ENCODE results near the gene ETV6.

The ETV6 gene

DNA sequence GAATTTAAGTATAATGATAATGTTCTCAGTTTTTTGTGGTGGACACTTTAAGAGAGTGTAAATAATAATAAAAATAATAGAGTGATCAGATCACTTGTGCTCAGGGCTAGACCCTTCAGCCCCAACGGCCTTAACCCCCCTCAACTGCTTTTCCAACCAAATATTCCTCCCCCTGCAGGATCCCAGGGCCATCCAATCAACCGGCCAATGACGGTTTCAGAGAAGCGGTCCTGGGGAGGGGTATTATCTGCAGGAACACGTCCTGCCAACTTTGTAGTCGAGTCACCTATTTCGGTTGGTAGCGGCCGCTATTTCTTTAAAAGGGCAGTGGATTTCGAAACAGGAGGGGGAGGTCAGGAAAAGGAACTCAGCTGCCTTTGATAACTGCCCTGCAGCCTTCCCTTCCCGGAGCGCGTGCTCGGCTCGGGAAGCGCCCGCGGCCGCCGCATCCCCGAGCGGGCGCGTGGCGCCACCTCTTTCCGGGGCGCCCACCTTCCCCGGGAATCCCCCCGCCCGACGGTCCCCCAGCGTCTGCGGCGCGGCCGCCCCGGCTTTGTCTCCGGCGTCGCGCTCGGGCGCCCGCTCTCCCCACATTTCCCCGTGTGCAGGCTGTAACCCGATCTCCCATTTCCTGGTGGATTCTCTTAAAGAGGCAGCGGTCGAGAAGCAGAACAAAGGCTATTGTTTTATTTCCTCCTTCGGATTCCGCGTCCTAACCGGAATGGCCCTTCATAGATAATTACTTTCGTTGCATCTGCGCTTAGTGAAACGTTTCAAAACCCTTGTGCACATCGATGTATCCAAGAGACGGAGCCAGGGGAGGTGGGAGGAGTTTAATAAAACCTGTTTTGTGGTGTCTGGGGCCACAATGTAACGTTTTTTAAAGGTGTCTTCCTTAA lies 711 bp upstream of the ETV6 start:
- DNase-seq, result peak; percentile 71

DNA sequence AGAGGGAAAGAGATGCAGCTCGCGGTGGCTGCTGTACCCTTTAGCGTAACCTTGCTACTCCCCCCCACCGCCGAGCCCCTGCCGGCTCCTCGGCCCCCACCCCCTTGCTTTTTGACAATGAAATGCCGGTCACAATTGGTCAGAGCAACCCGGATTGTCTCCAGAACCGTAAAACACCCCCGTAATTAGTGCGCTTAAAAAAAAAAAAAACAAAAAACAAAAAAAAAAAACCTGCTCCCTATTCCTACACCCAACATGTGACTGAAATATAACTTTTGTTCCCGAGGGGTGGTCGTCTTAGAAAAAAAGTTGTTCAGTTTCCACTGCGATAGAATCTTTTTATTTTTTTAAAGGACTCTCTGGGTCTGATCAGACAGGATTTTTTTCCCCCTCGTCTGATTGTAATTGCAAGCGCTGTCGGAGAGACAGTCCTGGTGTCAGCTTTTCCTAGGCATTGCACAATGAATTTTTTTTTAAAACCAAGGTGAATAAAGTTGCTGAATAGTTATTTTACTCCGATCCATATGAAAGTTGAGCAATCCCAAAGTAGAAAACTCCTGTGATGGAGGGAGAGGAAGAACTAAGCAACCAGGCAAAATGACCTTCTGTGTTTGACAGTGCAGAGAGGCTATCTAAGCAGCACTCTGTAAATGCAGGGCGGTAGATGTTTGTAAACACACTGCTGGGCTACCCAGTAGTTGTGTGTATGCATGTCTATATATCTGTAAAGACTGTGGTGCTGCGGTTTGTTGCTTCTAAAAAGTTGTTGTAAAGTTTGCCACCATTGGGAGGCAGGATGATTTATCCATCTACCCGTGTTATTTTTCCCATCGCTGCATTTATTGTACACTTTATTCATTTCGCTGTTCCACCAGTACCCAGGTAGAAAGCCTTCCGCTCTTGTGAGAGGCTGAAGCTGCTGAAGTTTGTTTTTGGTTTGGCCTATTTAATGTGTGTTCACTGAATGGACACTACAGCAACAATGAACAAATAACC lies 1.1 kb downstream of the ETV6 start:
- peak; percentile 38 for DNase-seq

DNA sequence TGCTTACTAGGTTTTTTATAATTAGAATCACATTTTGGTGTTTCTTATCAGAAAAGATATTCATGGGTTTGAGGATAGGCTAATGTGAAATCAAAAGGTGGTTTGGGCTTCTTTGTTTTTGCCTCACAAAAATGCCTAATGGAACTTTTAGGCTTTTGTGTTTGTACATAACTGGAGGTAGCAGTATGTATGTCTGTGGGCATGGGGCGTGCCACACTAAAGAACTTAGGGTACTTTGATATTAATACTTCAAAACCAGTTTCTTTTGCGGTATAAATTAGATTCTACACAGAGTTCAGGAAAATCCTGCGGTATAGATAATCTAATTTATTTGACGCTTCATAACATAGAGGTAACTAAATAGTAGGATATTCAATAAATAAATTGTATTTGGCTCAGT lies 1.9 kb downstream of the ETV6 start:
- DNase-seq, result no peak

- no peak for DNase-seq
Observed at GRCh38 chr12:11651785-11652184, 2.3 kb downstream of the ETV6 start.

DNA sequence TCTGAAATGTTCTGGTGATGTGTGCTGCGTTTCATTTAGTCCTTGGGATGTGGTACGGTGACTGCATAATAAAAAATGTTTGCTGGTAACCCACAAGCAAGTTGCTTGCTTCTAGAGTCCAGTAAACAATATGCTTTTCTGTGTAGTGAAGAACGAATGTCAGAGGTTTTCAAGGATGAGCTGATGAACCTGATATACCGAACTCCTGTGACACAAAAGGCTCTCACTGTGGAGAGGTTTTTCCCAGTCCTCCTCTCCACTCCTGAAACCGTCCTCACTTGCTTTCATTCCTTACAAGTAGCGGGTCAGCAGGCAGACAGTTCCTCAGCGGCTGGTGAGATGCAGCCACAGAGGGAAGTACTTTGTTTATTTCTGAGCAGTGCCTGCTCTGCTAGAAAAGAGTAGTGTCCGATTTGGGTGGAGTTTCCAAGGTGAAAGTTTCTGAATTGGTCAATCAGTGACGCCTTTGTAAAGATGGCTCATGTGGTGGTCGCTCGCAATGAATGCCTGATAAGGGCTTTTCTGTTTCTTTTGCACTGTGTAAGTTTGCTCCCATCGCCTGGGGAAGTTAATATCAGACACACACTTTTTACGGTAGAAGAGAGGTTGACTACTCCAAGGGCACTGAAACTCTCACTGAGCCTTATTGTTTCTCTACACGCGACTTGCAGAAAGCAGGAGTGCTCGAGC lies 3.0 kb downstream of the ETV6 start:
- peak; percentile 40 for DNase-seq

GRCh38 chr12:11653215-11653753 lies 3.8 kb downstream of the ETV6 start:
- peak; percentile 37 for DNase-seq

- no peak for DNase-seq
Observed at GRCh38 chr12:11654338-11654737, 4.9 kb downstream of the ETV6 start.

GRCh38 chr12:11654802-11655201 lies 5.3 kb downstream of the ETV6 start:
- DNase-seq, result no peak

DNA sequence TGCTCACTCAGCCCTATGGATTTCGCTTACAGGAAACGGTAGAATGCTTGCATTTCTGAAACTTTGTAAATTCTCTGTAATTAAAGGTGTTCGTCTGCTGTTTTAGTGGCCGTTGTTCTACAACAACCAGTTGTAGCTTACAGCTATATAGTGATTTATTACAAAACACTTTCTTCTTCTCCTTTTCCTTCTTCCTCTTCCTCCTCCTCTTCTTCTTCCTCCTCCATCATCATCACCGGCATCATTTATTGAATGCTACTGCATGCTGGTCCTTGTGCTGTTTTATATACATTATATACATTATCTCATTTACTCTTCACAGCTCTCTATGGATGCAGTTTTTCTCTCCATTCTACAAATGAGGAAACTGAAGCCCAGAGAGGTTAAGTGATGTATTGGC lies 6.4 kb downstream of the ETV6 start:
- DNase-seq, result no peak

- no peak for DNase-seq
Observed at GRCh38 chr12:11656550-11656949, 7.1 kb downstream of the ETV6 start.

GRCh38 chr12:11657511-11657910 lies 8.0 kb downstream of the ETV6 start:
- no peak for DNase-seq

DNA sequence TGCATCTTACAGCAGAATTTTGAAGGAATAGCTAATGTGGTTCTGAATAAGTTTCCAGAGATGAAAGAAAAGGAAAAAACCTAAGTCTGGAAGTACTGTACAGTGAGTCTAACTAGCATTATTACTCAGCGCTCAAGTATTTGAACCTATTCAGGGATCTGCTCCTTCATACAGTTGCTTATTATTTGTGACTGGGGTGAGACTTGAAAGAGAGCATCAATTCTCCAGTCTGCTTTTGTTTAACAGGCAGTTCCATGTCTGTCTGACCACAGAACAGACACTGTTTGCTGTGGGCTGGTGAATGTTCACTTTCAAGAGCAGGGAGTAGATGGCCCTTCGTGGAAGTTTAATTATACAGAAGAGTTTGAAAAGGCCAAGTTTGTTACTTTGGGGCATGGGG lies 9.3 kb downstream of the ETV6 start:
- DNase-seq, result no peak

DNA sequence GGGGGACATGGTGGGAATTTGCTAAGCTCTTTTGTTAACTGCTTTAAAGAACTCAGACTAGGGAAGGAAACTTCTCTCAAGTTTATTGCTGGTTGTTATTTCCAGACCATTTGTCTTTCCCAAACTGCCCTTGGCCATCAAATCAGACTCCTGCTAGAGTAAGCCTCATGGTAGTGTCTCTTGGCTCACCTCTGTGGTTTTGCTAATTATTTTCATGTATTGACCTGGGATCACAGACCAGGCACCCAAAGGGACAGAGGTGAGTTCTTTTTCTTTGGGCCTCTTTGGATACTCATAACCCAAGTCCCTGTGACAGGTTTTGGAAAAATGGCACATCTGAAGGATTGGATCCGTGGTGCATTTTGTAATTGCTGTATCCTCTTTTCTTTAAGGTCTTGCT lies 11.2 kb downstream of the ETV6 start:
- no peak for DNase-seq

DNA sequence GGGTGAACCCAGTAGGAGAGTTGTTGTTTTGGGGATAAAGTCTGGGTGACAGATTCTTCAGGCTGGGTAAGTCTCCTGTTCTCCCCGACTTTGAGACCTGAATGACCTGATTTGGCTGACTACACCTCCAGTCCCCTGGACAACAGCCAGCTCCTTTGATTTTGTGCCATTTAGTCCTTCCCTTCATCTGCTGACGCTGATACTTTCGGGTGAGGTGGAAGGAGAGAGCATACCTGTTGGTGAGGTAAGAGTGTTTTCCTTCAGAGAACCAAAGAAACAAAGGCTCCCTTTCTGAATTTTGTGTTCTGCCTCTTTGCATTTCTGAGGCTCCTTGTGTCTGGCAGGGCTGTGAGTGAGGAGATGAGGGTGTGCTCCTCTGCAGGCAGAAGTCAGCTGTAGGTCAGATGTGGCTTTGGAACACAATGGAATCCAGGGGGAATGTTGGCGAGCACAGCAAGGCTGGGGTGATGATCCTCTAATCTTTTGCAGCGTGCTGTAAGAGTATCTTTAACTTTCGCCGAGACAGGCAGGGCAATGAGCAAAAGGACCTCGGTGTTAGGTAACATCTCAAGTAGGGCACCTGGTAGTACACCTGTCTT lies 12.1 kb downstream of the ETV6 start:
- DNase-seq, result no peak

- DNase-seq, result no peak
Observed at GRCh38 chr12:11662369-11662768, 12.9 kb downstream of the ETV6 start.

DNA sequence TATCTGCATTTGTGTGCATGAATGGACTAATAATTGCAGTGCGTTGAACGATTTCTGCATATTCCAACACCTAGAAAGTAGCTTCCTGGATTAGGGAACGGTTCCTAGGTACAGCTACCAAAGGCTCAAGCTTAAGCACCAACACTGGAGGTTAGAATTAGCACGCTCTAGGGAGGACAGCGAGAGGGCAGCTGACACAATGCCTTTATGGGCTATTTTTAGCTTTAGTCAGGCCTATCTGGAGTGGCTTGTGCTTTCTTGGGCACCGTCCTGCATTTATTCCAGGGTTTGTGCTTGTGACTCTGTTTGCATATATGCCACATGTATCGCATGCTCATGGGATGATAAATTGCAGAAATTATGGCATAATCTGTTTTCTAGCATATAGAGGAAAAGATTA lies 13.7 kb downstream of the ETV6 start:
- DNase-seq, result no peak

- DNase-seq, result no peak
Observed at GRCh38 chr12:11664101-11664500, 14.6 kb downstream of the ETV6 start.

DNA sequence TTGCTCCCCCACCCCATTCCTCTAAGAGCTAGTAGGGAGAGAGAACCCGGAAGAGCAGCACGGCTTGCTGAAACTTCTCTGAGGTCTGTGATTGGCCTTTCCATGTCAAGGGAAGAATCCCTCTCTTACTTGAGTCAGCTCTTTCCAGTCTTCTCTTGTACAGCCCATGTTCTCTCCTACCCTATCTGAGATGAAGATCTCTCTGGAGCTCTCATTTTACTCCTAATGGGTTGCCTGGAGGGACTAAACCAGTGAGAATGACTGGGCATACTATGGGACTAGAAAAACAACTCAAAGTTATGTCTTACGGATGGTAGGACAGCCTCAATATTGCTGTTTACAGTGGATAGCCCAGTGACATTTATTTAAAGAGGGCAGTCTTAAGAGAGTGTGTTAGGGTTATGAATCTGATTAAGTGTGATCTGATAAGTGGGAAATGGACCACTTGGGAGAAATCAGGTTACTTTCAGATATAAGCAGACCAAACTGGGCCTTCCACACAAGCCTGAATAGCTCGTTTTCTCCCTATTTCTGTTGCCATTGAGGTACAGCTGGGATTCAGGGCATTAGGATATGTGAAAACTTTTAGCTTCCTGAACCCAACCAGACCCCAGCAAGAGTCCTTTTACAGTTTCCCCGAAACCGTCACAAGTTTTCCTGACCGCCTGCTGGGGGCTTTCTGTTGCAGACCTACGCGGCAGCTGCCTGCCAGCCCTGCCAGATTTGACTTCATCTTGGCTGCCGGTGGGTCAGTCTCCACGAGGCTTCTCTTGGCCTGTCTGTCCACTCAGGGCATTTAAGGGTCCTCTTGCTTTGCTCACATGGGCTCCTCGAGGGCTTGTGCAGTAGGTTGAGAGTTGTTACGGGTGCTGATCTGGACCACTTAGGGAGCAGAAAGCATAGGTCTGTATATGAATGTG lies 16.9 kb downstream of the ETV6 start:
- no peak for DNase-seq

DNA sequence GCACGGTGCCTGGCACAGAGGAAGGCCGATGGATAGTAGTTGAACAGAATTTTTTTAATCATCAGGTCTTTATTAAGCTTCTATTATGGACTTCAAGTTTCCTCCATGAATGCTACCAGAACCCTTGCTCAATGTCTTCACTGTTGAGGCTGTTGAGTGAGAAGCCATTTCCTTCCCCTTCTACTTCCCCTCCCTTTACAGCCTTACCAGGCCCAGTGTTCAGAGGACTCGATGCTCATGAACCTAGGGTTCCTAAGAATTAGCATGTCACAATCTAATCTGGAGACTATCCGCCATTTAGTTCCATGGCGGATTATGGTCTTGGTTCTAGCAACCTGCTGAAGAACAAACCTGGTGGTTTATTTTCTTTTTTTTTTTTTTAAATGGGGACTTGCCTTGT lies 17.7 kb downstream of the ETV6 start:
- DNase-seq, result no peak

DNA sequence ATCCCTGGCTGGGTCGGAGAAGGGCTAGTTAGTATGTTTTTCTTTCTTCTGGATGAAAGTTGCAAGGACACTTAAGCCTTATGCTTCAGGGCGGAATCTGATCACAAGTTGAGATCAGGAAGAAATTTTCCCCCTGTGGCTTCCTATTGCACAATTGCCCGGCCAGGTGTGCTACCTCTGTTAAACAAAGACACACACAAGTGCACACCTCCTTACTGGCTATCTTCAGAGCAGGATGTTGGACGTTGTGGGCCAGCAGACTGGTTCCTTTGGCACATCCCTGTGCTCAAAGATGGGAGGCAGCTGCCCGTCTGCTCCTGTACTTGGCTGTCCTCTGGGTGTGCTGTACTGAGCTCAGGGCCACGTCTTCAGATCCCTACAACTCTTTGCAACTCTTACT lies 19.1 kb downstream of the ETV6 start:
- no peak for DNase-seq

GRCh38 chr12:11669348-11669747 lies 19.9 kb downstream of the ETV6 start:
- DNase-seq, result no peak
